C4-2B (cell line): Measurements from ENCODE around the gene RFTN1.

Source experiments
- ZFX ChIP-seq: fragments of 450-650 bp; IDR thresholded peaks from 2 replicates; pipeline ENCODE4 v1.6.1; 2017
- TF ChIP-seq, protein P1 (sequence below): fragments of 450-650 bp; conservative IDR thresholded peaks from 2 replicates; pipeline ENCODE4 v1.5.1; 2017; ENCODE audit warnings: mild to moderate bottlenecking

DNA sequence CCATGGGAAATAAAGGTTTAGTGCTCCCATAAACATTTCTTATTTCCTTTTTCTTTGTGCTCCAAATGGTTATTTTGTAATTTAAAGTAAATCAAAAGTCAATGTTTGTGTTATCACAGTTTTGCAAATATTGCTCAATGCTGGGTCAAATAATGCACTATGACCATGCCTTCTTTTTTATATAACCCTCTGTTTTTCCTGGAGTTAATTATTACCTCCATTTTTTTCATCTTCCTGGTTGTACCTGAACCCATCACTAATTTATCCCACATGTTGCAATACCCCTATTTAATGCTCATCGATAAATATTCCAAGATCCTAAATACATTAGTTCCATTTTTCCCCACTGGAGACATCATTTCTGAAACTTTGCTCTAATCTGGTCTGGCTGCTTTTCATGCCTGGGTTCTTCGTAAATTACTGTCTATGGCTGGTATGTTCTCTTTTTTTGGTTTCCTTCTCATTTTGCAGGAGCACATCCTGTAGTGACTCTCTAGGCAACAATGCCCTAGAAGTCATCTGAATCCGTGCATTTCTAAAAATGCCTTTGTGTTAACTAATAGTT, 182.1 kb downstream of the RFTN1 start:
- TF ChIP-seq, protein P1, sequence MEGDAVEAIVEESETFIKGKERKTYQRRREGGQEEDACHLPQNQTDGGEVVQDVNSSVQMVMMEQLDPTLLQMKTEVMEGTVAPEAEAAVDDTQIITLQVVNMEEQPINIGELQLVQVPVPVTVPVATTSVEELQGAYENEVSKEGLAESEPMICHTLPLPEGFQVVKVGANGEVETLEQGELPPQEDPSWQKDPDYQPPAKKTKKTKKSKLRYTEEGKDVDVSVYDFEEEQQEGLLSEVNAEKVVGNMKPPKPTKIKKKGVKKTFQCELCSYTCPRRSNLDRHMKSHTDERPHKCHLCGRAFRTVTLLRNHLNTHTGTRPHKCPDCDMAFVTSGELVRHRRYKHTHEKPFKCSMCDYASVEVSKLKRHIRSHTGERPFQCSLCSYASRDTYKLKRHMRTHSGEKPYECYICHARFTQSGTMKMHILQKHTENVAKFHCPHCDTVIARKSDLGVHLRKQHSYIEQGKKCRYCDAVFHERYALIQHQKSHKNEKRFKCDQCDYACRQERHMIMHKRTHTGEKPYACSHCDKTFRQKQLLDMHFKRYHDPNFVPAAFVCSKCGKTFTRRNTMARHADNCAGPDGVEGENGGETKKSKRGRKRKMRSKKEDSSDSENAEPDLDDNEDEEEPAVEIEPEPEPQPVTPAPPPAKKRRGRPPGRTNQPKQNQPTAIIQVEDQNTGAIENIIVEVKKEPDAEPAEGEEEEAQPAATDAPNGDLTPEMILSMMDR = no peak
- no peak for TF ChIP-seq ZFX
